NCI-H2107 treated with DMSO at 0.1 percent for 48 hours (cell line): Measurements from ENCODE around the gene WWP2.
"Not testable (repeated sequence)": the region's sequence is repeated elsewhere in the genome, so short reads cannot be mapped to it uniquely, and the experiment has no call there.

Experiments
- DNase-seq: peaks from one replicate; lab custom pipeline; 2025; ENCODE audit not compliant: unreplicated experiment; lab: John Stamatoyannopoulos, UW

The WWP2 gene

DNA sequence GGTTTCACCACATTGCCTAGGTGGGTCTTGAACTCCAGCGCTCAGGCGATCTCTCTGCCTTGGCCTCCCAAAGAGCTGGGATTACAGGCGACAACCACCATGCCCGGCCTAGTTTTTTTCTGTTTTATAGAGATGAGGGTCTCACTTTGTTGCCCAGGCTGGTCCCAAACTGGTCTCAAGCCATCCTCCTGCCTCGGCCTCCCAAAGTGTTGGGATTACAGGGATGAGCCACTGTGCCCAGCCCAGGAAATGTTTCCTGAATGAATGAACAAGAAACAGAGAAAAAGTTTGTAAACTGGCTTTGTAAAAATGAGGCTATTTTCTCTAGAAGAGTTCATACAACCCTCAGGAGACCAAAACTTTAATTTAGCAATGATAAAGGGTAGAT lies 68.0 kb downstream of the WWP2 start:
- no peak for DNase-seq

DNA sequence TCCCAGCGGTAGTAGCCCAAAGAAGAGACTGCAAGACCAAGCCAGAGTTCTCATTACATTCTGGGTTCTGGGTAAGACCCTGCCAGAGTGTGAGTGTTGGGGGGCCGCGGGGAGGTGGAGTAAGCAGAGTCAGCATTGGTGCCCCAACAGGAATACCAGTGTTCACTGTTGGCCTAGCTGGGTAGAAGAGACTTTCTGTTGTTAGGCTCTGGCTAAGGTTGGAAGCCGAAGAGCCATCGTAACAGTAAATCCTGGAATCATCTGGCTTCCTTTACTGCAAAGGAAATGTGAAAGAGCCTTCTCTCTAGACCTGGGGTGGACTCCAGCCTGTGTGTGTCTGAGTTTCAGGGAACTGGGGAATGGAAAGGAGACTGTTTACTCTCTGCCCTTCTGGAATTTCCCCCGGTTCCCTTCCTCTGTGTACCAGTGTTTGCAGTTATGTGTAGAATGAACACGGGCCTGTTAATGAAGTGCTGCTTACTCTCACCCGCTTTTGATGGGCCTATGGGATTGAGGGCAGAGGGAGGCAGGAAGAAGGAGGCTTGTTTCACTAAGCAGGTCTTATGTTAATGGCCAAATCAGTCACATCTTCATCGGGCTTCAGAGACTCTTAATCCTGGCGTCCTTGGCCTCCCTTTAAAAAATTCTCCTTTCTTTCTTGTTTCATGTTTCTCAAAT lies 68.5 kb downstream of the WWP2 start:
- no peak for DNase-seq

DNA sequence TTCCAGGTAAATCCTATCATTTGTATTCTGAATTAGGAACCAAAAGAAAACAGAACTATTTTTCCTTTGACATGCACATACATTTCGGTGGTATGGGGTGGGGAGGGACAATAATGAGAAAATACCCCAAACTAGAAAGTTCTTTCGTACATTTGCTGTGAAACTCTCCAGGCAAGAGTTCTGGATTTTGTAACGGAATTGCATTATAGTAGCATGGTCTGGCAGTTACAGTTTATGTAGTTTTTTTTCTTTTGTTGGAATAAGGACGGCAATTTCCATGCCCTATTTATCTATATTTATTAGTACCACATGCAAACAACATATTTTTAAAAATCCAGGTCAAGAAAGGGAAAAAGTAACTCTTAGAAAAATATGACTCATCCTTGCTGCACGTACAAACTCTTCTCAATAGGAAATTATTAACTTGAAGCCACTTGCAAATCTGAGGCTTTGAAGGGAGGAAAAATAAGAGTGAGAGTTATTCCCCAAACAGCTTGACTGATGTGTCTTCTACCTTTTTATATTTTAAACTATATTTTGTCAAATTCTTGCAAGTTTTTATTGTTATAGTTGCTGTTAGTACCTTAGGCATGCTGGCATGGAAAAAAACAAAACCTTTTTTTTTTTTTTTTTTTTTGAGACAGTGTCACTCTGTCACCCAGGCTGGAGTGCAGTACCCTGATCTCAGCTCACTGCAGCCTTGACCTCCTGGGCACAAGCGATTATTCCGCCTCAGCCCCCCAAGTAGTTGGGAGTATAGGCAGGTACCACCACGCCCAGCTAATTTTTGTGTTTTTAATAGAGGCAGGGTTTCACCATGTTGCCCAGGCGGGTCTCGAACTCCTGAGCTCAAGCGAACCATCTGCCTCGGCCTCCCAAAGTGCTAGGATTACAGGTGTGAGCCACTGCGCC lies 69.3 kb downstream of the WWP2 start:
- DNase-seq = no peak

DNA sequence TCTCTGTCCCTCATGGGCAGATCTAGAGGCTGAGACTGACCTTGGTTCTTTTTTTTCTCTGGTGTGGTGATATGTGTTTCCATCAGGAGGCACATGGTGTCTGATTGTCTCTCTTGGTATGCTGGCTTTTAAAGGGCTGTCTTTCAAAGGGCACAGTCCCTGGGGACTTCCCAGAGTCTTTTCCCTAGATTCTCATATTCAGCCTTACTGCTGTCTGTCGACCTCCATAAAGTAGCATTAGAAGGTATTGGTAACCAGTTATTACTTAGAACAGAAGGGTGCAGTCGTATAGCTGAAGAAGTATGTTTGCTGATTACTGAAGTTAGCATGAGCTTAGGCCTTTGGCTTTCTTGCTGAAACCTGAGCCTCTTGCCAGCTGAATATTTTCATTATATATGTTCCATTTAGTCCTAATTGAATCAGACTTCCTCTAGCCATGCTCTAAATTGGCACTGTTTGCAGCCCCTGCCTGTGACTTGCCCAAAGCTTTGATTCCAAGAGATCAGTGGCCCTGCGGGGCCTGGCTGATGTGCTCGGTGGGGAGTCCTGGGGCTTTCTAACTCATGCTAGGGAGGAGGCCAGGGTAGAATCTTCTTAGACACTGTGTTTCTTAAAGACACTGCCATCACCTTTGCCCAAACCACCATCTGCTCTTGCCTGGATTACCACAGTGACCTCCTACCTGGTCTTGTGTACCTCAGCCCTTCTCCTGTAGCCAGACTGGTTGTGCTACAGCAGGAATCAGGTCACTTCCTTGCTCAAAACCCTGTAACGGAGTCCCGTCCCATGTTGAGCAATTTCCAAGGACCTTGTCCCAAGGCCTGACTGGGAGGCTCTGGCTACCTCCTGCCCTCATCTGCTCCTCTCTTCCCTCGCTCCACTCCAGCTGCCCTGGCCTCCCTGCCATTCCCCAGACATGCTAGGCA lies 71.5 kb downstream of the WWP2 start:
- DNase-seq = peak; percentile 49

DNA sequence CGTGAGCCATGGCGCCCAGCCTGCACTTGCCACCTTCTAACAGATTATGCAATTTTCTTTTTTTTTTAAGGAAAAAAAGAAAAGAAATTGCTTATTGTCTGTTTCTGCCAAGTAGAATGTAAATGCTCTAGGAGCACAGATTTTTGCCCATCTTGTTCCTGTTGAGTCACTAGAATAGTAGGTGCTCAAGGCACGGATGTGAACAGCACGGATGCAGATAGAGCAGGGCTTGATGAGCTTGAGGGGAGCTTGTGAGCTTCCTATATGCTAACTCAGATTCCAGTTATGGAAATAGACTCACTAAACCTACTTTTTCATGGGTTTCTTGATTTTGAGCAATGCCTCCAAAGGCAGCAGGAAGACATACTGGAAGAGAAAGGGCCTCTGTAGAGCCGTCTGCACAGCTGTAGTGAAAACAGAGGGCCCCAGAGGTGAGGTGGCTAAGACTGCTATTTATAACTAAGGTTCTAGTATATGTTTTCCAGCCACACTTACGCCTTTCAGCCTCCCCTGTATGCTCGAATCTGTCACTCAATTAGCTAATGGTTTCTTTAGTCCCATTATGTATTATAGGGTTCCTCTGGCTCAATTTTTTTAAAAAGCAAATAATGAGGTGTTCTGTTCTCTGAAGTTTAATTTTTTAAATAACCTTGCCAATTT lies 72.8 kb downstream of the WWP2 start:
- no peak for DNase-seq

DNA sequence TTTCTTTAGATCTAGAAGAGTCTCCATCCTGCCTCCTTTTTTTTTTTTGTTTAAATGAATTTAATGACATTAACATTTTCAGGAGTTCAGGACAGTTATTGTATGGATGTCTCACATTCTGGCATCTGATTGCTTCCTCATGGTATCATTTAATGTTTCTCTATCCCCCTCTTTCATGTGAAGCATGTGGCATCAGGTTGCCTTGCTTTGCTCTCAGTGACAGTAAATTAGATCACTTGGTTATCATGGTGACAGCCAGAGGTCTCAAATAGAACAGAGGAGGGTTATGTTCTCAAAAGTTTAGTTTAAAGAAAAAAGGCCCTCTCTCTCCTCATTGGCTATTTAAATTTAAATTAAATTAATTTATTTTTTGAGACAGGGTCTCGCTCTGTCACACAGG lies 74.1 kb downstream of the WWP2 start:
- DNase-seq = no peak

DNA sequence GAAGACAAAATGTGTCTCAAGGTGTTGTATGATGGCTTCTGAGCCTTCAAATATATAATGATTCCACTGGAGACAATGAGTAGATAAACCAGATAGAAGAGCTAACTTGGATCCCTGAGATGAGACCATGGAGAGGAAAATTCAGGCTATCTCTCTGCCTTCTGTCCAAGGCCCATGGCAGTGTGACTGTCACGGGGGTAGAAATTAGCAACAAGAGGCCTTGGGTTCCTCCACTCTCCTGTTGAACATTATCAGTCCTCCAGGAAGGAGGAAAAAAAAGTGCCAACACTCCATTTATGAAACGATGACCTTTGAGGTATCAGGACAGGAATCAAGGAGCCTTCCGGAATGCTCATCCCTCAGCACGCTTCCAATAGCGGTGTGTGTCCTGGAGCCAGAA lies 75.2 kb downstream of the WWP2 start:
- DNase-seq = no peak

DNA sequence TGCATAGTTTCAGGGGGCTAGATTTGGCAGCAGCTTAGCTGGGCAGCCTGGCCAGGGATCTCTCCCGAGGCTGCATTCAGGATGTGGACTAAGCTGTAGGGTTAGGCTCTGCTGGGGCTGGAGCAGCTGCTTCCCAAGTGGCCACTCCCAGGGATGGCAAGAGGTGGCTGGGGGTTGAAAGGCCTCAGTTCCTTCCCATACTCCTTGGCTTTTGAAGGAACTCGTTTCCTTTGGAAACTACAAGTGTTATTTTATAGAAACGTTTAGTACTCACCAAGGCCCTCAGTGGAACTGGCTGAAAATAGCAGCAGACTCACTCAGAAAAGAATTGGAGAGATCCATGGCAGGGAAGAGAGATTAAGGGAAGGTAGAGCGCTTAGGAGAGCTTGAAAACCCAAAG lies 76.4 kb downstream of the WWP2 start:
- DNase-seq = no peak

DNA sequence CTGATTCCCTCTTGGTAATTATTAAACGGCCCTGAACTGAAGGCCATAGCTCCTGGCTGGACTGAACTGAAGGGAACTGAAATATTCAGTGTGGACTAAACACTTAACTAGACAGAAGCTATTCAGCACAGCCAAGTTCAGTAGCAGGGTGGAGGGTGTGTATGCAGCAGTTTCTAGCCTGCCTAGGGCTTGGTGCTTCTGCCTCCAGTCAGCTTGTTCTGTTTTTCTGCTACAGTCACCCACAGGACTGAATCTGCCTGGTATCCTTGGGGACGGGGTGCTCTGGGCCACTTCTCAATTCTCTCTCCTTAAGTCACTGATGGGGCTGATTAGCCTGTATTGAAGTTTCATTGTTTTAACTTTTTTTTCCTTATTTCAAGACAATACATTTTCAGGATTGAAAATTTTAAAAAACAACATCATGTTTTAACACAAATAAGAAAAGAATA lies 77.1 kb downstream of the WWP2 start:
- DNase-seq = no peak

DNA sequence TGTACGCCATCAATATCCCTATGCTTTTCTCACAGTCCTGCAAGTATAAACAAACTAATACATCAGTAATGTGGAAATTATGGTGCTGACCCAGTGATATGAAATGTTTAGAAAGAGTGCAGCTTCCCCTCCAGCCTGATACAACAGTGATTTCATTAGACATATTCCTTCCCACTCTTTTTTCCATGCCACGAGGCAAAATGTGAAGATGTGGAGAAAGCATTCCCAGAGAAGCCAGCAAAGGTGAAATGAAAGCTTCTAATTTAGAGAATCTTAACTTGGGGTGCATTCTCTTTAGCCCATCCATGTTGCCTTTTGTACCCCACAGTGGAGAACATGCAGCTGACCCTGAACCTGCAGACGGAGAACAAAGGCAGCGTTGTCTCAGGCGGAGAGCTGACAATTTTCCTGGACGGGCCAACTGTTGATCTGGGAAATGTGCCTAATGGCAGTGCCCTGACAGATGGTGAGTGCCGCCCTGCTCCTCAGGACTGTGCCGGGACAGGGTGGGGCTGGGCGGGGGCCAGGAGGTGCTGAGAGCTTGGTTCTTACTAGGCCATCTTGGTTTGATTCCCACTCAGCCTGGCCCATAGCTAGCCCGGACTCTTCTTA lies 77.8 kb downstream of the WWP2 start:
- no peak for DNase-seq

DNA sequence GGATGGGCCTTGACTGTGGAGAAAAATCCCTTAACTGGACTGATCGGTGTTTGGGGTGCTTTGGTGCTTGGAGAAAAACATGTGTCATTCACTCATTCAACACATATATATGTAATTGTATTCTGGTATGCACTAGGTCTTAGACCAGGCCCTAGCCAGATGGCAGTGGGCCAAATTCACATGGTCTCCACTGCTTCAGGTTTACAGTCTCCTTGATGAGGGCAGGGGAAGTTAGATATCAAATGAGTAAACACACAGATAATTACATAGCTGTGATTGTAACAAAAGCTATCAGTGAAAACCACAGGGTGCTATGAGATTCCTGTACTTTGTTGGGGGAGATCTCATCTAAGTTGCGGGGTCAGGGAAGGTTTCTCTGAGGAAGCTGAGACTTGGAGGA lies 78.8 kb downstream of the WWP2 start:
- no peak for DNase-seq

DNA sequence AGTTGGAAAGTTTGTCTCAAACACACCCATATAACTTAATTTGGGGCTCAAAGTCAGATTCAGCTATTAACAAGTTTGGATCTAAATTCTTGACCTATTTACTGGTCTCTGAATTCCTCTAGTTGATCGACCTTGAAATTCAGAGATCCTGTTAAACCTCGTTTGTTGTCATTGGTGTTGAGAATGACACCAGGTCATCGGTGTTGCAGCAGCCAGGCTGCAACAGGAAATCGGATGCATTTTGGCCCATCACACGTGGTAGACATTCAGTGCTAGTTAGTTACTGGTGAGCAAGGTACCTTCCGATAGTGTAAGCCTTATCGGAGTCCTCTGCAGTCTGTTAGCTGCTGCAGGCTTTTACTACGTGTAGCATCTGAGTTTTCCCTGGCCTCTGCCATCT lies 82.3 kb downstream of the WWP2 start:
- DNase-seq = no peak

DNA sequence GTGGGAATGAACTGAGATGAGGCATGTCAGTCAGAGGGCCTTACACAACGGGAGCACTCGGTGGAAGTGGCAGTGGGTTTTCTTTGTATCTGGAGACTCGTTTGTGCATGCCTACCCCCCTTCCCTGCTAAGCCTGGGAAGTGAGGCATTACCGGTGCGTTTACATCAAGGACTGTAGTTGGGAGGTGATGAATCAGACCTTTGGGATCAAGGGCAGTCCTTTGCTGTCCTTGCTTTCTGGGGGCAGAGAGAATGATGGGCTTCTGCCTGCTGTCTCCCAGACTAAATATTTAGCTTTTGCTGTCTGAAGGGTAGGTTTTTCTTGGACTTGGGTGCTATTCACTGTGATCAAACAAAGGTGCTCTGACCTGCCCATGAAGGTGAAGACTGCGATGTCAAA lies 83.0 kb downstream of the WWP2 start:
- DNase-seq = no peak

DNA sequence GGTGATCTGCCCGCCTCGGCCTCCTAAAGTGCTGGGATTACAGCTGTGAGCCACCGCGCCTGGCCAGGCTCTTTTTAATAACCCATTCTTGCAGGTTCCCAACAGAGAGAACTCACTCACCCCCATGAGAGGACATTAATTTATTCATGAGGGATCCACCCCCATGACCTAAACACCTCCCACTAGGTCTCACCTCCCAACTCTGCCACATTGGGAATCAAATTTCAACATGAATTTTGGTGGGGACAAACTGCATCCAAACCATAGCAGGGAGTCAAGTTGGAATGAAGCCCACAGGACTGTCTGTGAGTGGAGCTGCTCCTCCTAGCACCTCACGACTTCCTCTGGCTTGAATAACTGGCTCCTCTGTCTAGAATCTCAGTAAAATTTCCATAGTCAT lies 85.5 kb downstream of the WWP2 start:
- no peak for DNase-seq

DNA sequence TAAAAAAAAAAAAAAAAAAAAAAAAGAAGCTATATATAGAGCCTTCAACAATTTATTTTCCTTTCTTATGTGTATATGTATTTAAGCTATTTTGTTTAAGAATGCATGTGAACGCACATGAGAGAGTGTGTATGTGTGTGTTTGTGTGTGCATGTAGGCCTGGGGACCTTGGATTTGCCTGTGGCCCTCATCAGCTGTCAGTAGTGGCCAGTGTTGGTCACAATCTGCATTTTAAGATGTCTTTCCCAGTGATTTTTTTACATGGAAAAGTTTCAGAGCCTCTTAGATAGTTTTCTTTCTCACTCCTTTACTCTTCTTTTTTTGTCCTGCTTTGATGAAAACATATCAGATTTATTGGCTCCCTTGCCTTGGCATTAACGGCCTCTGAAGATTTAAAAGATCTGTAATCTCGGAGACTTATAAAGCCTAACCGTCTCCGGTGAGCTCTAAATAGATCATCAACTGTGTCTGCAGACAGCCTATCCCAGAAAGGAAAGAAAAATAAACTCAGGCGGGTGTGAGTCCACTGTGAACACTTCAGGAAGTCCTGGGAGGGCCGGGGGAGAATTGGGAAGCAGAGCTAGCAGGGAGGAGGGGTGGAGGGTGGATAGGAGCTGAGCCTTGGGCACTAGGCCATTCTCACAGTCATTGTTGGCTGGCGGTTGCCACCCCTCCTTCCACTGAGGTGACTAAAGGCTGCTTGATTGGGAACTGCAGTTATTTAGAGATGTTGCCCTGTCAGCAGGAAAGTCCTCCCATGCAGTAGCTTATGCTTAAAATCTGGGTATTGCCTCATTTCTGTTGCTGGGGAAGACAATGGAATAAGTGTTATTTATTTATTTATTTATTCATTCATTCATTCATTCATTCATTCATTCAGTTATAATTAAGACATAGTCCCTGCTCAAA lies 86.8 kb downstream of the WWP2 start:
- DNase-seq = no peak

DNA sequence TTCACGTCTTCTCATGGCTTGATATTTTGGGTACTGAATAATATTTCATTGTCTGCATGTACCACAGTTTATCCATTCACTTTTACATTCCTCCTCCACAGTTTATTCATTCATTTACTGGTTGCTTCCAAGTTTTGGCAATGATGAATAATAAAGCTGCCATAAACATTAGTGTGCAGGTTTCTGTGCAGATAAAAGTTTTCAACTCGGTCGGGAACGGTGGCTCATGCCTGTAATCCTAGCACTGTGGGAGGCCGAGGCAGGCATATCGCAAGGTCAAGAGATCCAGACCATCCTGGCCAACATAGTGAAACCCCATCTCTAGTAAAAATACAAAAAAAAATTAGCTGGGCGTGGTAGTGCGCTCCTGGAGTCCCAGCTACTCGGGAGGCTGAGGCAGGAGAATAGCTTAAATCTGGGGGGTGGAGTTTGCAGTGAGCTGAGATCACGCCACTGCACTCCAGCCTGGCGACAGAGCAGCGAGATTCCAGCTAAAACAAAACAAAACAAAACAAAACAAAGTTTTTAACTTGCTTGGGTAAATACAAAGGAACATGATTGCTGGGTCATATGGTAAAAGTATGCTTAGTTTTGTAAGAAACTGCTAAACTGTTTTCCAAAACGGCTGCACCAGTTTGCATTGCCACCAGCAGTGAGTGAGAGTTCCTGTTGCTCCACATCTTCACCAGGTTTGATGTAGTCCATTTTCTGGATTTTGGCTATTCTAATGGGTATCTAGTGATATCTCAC lies 89.5 kb downstream of the WWP2 start:
- no peak for DNase-seq

DNA sequence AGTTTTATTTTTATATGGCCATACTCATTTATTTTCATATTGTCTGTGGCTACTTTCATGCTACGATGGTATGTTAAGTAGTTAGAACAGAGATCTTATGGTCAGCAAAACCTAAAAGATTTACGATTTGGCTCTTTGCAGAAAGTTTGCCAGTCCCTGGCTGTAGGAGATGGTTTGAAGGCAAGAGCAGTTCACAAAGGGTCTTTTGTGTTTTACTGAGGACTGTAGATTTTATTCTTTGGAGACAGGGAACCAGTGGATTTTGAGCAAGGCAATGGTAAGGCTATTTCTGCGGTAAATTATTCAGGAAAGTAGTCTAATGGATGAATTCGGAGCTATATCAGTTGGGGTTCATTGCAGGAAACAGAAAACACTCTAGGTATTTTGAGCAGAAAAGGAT lies 90.7 kb downstream of the WWP2 start:
- DNase-seq = no peak

DNA sequence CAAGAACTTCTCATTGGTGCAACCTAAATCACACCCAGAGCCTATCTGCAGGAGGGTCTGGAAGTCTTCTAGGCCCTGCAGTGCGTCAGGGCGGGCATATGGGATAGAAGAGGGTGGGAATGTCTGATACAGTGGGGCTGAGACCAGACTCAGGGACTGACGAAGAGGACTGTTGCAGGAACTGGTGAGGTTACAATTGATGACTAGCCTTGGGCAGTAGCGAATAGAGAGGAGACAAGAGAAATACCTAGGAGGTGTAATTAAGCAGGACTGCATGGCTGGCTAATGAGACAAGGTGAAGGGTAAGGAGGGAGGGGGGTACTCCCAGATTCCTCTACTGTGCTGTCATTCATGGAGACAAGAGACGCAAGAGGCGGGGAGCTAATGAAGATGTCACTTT lies 91.3 kb downstream of the WWP2 start:
- no peak for DNase-seq

DNA sequence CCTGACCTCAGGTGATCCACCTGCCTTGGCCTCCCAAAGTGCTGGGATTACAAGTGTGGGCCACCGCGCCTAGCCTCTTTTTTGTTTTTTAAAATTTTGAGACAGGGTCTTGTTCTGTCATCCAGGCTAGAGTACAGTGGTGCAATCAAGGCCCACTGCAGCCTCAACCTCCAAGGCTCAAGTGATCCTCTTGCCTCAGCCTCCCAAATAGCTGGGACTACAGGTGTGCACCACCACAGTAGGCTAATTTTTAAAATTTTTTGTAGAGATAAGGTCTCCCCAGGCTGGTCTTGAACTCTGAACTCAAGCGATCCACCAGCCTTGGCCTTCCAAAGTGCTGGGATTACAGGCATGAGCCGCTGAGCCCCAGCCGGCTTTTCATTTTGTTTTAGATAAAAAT lies 92.6 kb downstream of the WWP2 start:
- DNase-seq = not testable (repeated sequence)
